BJ (cell line): Measurements from ENCODE around the gene ANO1. TPM values are rescaled to one million over a fixed set of nuclear protein-coding genes. Genes with fewer than 3 reads are reported as not detected.

ENCODE experiments used
- CTCF ChIA-PET: fragments of 350-600 bp; formaldehyde crosslinking; extraction: SDS; loops from one replicate; lab custom pipeline; 2021; ENCODE audit warnings: antibody characterized with exemption, inconsistent platforms; lab: Yijun Ruan, JAX
- POLR2A ChIA-PET: fragments of 300-600 bp; sonication (Branson Sonifier 250); formaldehyde crosslinking; extraction: SDS; loops from one replicate; lab custom pipeline; 2021; ENCODE audit warnings: antibody characterized with exemption; lab: Charles Lee
- DNase-seq: peaks from one replicate; pipeline ENCODE4 v3.0.0-alpha.2; 2011; ENCODE audit warnings: low read depth
- H3K27me3 ChIP-seq: 2 replicates; pipeline ENCODE4 v1.6.0; 2011; ENCODE audit warnings: low read length; ENCODE audit not compliant: control insufficient read depth, insufficient read depth
- H3K36me3 ChIP-seq: 2 replicates; pipeline ENCODE4 v1.5.1; 2011; ENCODE audit warnings: low read length; ENCODE audit not compliant: control insufficient read depth, insufficient read depth
- H3K4me3 ChIP-seq: 2 replicates; pipeline ENCODE4 v1.5.1; 2011; ENCODE audit warnings: low read depth, mild to moderate bottlenecking, control low read depth, low read length
- polyA plus RNA-seq: library from polyadenylated mRNA; depleted of rRNA; stranded (reverse); fragments of >200 nt; gene quantifications from 2 replicates; pipeline ENCODE4 v1.2.3, GENCODE V29; 2011
- TF ChIP-seq, protein P1 (sequence below): IDR thresholded peaks from 2 replicates; pipeline ENCODE4 v1.5.1; 2011; ENCODE audit warnings: low read depth, mild to moderate bottlenecking, control low read depth, inconsistent platforms, low read length, moderate library complexity; ENCODE audit not compliant: insufficient read depth

ANO1 gene
- polyA plus RNA-seq, 1 experiment = 0.10 TPM

DNA sequence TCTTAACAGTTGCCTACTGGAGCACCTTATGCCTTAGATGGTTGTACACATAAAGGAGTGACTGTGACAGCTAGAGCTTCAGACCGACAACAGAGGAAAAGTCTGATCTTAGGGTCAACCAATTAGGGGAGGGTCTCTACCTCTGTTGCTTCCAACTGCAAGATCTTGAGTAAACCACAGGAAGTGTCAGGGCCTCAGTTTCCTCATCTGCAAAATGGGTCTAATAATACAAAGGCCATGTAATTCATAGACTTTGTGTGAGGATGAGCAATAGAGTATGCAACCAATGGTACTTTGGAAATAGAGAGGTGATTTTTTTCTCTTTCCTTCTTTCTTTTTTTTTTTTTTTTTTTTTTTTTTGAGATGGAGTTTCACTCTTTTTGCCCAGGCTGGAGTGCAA is 16.4 kb upstream of the ANO1 start:
- Histone ChIP-seq H3K4me3 (no peak overlapping the region), H3K36me3 (no peaks in the 10 kb centered on the region), H3K27me3 (no peaks in the 10 kb centered on the region; the same call in none of the 2 replicates)
- TF ChIP-seq, protein P1, sequence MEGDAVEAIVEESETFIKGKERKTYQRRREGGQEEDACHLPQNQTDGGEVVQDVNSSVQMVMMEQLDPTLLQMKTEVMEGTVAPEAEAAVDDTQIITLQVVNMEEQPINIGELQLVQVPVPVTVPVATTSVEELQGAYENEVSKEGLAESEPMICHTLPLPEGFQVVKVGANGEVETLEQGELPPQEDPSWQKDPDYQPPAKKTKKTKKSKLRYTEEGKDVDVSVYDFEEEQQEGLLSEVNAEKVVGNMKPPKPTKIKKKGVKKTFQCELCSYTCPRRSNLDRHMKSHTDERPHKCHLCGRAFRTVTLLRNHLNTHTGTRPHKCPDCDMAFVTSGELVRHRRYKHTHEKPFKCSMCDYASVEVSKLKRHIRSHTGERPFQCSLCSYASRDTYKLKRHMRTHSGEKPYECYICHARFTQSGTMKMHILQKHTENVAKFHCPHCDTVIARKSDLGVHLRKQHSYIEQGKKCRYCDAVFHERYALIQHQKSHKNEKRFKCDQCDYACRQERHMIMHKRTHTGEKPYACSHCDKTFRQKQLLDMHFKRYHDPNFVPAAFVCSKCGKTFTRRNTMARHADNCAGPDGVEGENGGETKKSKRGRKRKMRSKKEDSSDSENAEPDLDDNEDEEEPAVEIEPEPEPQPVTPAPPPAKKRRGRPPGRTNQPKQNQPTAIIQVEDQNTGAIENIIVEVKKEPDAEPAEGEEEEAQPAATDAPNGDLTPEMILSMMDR = no peak
- ChIA-PET CTCF (no interaction called here), POLR2A (no interaction called here)
- no peak for DNase-seq

DNA sequence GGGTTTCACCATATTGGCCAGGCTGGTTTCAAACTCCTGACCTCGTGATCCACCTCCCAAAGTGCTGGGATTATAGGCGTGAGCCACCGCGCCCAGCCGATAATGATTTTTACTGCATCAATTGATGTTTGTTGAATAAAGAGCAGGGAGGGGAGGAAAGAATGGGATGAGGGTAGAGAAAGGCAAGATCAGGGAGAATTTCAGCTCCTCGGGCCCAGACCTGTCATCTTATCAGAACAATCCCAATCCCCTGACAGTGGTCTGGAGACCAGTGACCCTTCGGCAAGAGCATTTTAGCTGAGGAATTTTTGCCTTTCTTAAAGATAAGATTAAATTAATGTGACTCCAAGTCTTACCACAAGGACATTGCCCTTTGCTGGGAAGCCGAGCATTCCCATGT is 15.0 kb upstream of the ANO1 start:
- TF ChIP-seq, protein P1 = no peak
- DNase-seq = no peak
- Histone ChIP-seq H3K36me3 (no peaks in the 10 kb centered on the region), H3K4me3 (no peak overlapping the region), H3K27me3 (no peaks in the 10 kb centered on the region; the same call in none of the 2 replicates)
- ChIA-PET POLR2A (no interaction called here), CTCF (no interaction called here)

DNA sequence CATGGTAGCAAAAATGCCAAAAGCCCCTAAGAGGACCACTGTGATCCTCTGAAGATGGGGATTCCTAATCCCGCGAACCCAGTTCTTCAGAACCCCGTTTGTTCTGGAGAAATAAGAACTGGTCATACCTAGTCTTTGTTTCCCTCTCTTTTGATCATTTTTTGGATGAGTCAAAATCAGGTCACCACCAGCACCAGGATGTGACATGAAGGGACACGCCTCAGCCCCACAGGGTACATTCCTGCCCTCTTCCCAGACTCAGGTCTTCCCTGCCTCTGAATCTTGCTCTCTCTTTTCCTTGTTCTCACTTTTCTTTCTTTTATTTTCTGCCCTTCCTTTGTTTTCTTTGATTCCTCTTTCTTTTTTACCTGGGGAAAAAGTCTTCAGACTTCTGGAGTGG is 14.6 kb upstream of the ANO1 start:
- Histone ChIP-seq H3K27me3 (no peaks in the 10 kb centered on the region; the same call in none of the 2 replicates), H3K36me3 (no peaks in the 10 kb centered on the region), H3K4me3 (no peak overlapping the region)
- TF ChIP-seq, protein P1 = no peak
- ChIA-PET POLR2A (no interaction called here), CTCF (no interaction called here)
- DNase-seq = no peak

DNA sequence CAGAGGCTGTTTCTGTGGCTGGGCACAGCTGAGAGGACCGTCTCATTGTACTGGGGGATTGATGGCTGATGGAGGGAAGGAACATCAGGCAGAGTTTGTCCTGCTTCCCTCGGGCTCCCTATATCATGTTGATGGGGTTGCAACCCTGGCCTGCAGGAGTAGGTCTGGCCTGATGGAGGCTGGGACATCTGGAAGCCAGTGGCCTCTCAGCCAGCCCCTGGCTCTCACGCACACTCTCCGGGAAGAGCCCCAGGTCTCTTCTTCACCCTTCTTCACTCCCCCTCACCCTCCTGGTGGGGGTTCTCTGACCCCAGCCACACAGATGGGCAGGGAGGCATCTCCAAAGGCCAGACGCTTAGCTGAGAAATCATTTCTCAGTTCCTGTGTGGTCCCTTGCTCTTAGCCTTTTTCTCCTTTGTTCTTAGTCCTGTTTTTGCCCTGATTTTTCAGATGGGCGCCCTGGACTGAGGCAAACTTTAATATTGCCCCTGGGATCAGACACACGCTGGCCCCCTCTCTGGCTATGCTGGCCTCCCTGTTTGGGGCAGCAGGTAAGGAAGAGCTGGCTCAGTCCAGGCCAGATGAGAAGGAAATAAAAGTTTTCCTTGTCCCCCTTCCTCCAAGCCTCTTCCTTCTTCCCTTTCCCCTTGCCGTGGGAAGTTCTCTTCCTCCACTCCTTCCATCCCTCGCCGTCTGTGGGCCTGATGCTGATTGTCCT is 13.9 kb upstream of the ANO1 start:
- ChIA-PET CTCF (no interaction called here), POLR2A (no interaction called here)
- Histone ChIP-seq H3K4me3 (no peak overlapping the region), H3K36me3 (no peaks in the 10 kb centered on the region), H3K27me3 (peaks cover 2% of the 10 kb centered on the region)
- TF ChIP-seq, protein P1 = no peak
- DNase-seq = no peak

DNA sequence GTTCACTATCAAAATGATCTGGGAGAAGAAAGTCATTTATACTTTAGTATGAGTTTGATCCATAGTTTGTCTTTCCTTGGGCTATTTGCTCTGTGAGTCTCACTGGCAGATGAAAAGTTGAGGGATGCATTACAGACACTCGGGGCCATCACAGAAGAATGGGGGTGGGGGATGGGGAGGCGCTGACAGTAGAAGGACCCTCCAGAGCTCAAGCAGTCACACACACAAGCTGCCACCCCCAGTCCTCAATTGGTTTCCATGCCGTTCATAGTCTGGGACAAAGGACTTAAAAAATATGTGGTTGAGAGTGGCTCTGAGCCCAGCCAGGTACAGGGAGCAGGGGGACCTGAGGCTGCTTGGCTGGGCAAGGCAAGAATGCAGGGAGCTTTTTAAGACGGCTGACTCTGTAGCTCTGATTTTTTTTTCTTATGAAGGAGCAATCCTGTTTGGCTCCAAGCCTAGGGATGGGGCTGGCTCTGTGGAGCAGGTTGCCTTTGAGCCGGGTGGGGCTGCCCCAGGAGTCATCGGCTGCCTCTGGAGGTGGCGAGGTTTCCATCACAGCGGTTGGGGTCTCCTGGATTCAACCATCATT is 13.3 kb upstream of the ANO1 start:
- TF ChIP-seq, protein P1 = no peak
- CTCF ChIA-PET = no interaction called here
- POLR2A ChIA-PET = no interaction called here

More for the DNA sequence above, 13.3 kb upstream of the ANO1 start:
- Histone ChIP-seq H3K36me3 (no peaks in the 10 kb centered on the region), H3K4me3 (no peak overlapping the region), H3K27me3 (peaks cover 2% of the 10 kb centered on the region)
- DNase-seq = no peak
